Activated naive CD4-positive, alpha-beta T cell treated with Interleukin-2 at 50 U/mL for 16 hours (primary cell): ENCODE results near the gene CYB5R2.
"Not testable (repeated sequence)": the region's sequence is repeated elsewhere in the genome, so short reads cannot be mapped to it uniquely, and the experiment has no call there.

Source experiments
- DNase-seq: peaks from one replicate; pipeline ENCODE4 v3.0.0-alpha.2; 2020

The CYB5R2 gene

GRCh38 chr11:7668464-7668863 lies 4.8 kb downstream of the CYB5R2 start:
- no peak for DNase-seq

- no peak for DNase-seq
These were observed 5.8 kb downstream of the CYB5R2 start for GRCh38 chr11:7667460-7667859.

GRCh38 chr11:7666292-7666866 lies 6.9 kb downstream of the CYB5R2 start:
- no peak for DNase-seq

GRCh38 chr11:7665473-7666291 lies 7.6 kb downstream of the CYB5R2 start:
- DNase-seq: peak; percentile 70

- DNase-seq: no peak
These were observed 8.4 kb downstream of the CYB5R2 start for GRCh38 chr11:7664867-7665266.

- not testable (repeated sequence) for DNase-seq
These were observed 9.8 kb downstream of the CYB5R2 start for GRCh38 chr11:7663531-7663930.

- no peak for DNase-seq
These were observed 15.8 kb downstream of the CYB5R2 start for GRCh38 chr11:7657306-7658025.

- no peak for DNase-seq
These were observed 16.6 kb downstream of the CYB5R2 start for GRCh38 chr11:7656704-7657103.

- DNase-seq: no peak
These were observed 17.8 kb downstream of the CYB5R2 start for GRCh38 chr11:7655253-7656217.

GRCh38 chr11:7654195-7654705 lies 19.1 kb downstream of the CYB5R2 start:
- DNase-seq: no peak

- no peak for DNase-seq
These were observed 21.6 kb downstream of the CYB5R2 start for GRCh38 chr11:7651700-7652099.

- DNase-seq: no peak
These were observed 22.2 kb downstream of the CYB5R2 start for GRCh38 chr11:7651140-7651551.

- no peak for DNase-seq
These were observed 25.0 kb downstream of the CYB5R2 start for GRCh38 chr11:7648264-7648663.

- no peak for DNase-seq
These were observed 26.4 kb downstream of the CYB5R2 start for GRCh38 chr11:7646866-7647265.

GRCh38 chr11:7645206-7645605 lies 28.1 kb downstream of the CYB5R2 start:
- no peak for DNase-seq

GRCh38 chr11:7643314-7643713 lies 30.0 kb downstream of the CYB5R2 start:
- no peak for DNase-seq

GRCh38 chr11:7642747-7643146 lies 30.6 kb downstream of the CYB5R2 start:
- no peak for DNase-seq

- DNase-seq: no peak
These were observed 32.5 kb downstream of the CYB5R2 start for GRCh38 chr11:7640816-7641215.

GRCh38 chr11:7639643-7640025 lies 33.7 kb downstream of the CYB5R2 start:
- no peak for DNase-seq

GRCh38 chr11:7638710-7639642 lies 34.3 kb downstream of the CYB5R2 start:
- no peak for DNase-seq

GRCh38 chr11:7637447-7638157 lies 35.7 kb downstream of the CYB5R2 start:
- DNase-seq: no peak
